HepG2 (cell line): Measurements from ENCODE around the gene PRR11. TPM values are rescaled to one million over a fixed set of nuclear protein-coding genes. Genes with fewer than 3 reads are reported as not detected.

Experiments
- ATAC-seq: fragments of 200-7000 bp; cut with Tn5 transposase; 3 replicates; pipeline ENCODE4 v1.9.1; 2020; ENCODE audit warnings: mild to moderate bottlenecking, moderate library complexity
- BruUV-seq: library from RNA; stranded (reverse); fragments of 400-500 nt; replicated peaks from 2 replicates; lab custom pipeline; 2021; lab: Mats Ljungman, UMichigan
- CTCF ChIA-PET: fragments of 300-600 bp; formaldehyde crosslinking; extraction: SDS; loops from one replicate; lab custom pipeline; 2021; ENCODE audit warnings: low total read pairs, inconsistent platforms, low intra/inter-chr PET ratio; lab: Yijun Ruan, JAX
- POLR2A ChIA-PET: fragments of 350-600 bp; sonication (Branson Sonifier 250); formaldehyde crosslinking; loops from one replicate; lab custom pipeline; 2020; ENCODE audit warnings: antibody characterized with exemption, inconsistent platforms; lab: Yijun Ruan, JAX
- DNase-seq: peaks from one replicate; pipeline ENCODE4 v3.0.0-alpha.2; 2015; ENCODE audit warnings: low spot score
- FAIRE-seq: peaks from 3 replicates; lab custom pipeline; 2011; peaks lifted over from hg19 to GRCh38; lab: Jason Lieb, UNC
- H2AFZ ChIP-seq: one replicate; pipeline ENCODE4 v1.6.1; 2011; ENCODE audit warnings: low read length, inconsistent platforms
- H3K27ac ChIP-seq: fragments of 300-600 bp; 3 replicates; pipeline ENCODE4 v1.8.0; 2011; ENCODE audit warnings: mixed run types, mild to moderate bottlenecking, mixed read lengths, low read length, inconsistent platforms; ENCODE audit not compliant: insufficient read depth; ENCODE audit errors: extremely low read length
- H3K27me3 ChIP-seq, 2 experiments: fragments of 200-600 bp in 1 of 2; 2 replicates in 1 of 2; 3 replicates in 1 of 2; pipeline versions ENCODE4 v1.6.0 to v1.8.0; 2011; ENCODE audit warnings: low read length in 2 of 2, mild to moderate bottlenecking in 2 of 2, moderate library complexity in 2 of 2, inconsistent platforms in 1 of 2; ENCODE audit not compliant: insufficient read depth in 2 of 2, control insufficient read depth in 1 of 2
- H3K36me3 ChIP-seq, 2 experiments: fragments of 200-600 bp in 1 of 2; replicated peaks in 1 of 2; 2 replicates in 1 of 2; 3 replicates in 1 of 2; pipeline versions ENCODE4 v1.5.1 to v1.8.0; 2011; ENCODE audit warnings: low read length in 2 of 2, inconsistent platforms in 1 of 2; ENCODE audit not compliant: insufficient read depth in 2 of 2, control insufficient read depth in 1 of 2
- H3K4me1 ChIP-seq: 2 replicates; pipeline ENCODE4 v1.5.1; 2012; ENCODE audit warnings: low read length, inconsistent platforms; ENCODE audit not compliant: insufficient read depth
- H3K4me2 ChIP-seq: 2 replicates; pipeline ENCODE4 v1.6.0; 2011; ENCODE audit warnings: low read depth, low read length, inconsistent platforms
- H3K4me3 ChIP-seq, 3 experiments: fragments of 200-600 bp in 1 of 3; sonication (generic), shearing (Covaris generic) in 1 of 3; replicated peaks in 1 of 3; 2 replicates each; pipeline ENCODE4 v1.5.1; 2011 to 2016; ENCODE audit warnings: low read length in 3 of 3, inconsistent platforms in 2 of 3, low read depth in 2 of 3, mild to moderate bottlenecking in 2 of 3, control low read depth in 1 of 3, mixed read lengths in 1 of 3; ENCODE audit not compliant: insufficient read depth in 1 of 3
- H3K79me2 ChIP-seq: one replicate; pipeline ENCODE4 v1.6.1; 2011; ENCODE audit warnings: low read length, inconsistent platforms; ENCODE audit not compliant: insufficient read depth
- H3K9ac ChIP-seq: 2 replicates; pipeline ENCODE4 v1.6.0; 2011; ENCODE audit warnings: mild to moderate bottlenecking, low read depth, low read length, inconsistent platforms; ENCODE audit not compliant: insufficient read depth
- H3K9me3 ChIP-seq: 2 replicates; pipeline ENCODE4 v1.5.1; 2012; ENCODE audit warnings: mild to moderate bottlenecking, low read length
- H4K20me1 ChIP-seq: 2 replicates; pipeline ENCODE4 v1.6.0; 2011; ENCODE audit warnings: inconsistent platforms, mild to moderate bottlenecking, low read length, moderate library complexity; ENCODE audit not compliant: insufficient read depth
- ADNP ChIP-seq: sonication (generic); formaldehyde crosslinking; IDR thresholded peaks from 2 replicates; pipeline ENCODE4 v1.4.0; 2020; ENCODE audit warnings: missing genetic modification reagents
- CHD4 ChIP-seq: fragments of 200-600 bp; sonication (generic); IDR thresholded peaks from 2 replicates; pipeline ENCODE4 v1.7.0; 2017; ENCODE audit warnings: mild to moderate bottlenecking, low read length, borderline replicate concordance
- ELF3 ChIP-seq: IDR thresholded peaks from 2 replicates; pipeline ENCODE4 v1.6.1; 2016; ENCODE audit warnings: missing genetic modification reagents, missing compliant biosample characterization
- FIP1L1 ChIP-seq: fragments of 200-400 bp; formaldehyde crosslinking; IDR thresholded peaks from 2 replicates; pipeline ENCODE4 v1.6.1; 2018; ENCODE audit warnings: low read depth, mild to moderate bottlenecking, low read length, moderate library complexity, borderline replicate concordance; ENCODE audit not compliant: insufficient read depth
- GATAD2A ChIP-seq: IDR thresholded peaks from 2 replicates; pipeline ENCODE4 v1.6.1; 2016
- ISX ChIP-seq: sonication (generic); formaldehyde crosslinking; conservative IDR thresholded peaks from 2 replicates; pipeline ENCODE4 v1.5.0; 2020; ENCODE audit warnings: missing genetic modification reagents
- MXD4 ChIP-seq: IDR thresholded peaks from 2 replicates; pipeline ENCODE4 v1.6.1; 2016; ENCODE audit warnings: mild to moderate bottlenecking, missing biosample characterization, missing genetic modification reagents
- NFE2L2 ChIP-seq: fragments of 150-350 bp; IDR thresholded peaks from 2 replicates; pipeline ENCODE4 v1.6.1; 2014; ENCODE audit warnings: low read length
- NFIC ChIP-seq: IDR thresholded peaks from 2 replicates; pipeline ENCODE4 v1.6.1; 2012; ENCODE audit warnings: mild to moderate bottlenecking, low read length, inconsistent platforms
- TOPORS ChIP-seq: sonication (generic); formaldehyde crosslinking; IDR thresholded peaks from 2 replicates; pipeline ENCODE4 v1.8.0; 2023; ENCODE audit warnings: mild to moderate bottlenecking, missing genetic modification reagents
- ZIK1 ChIP-seq: sonication (generic); formaldehyde crosslinking; IDR thresholded peaks from 2 replicates; pipeline ENCODE4 v1.5.0; 2020; ENCODE audit warnings: mild to moderate bottlenecking, low read depth, missing genetic modification reagents, borderline replicate concordance
- ZNF230 ChIP-seq: sonication (generic); formaldehyde crosslinking; IDR thresholded peaks from 2 replicates; pipeline ENCODE4 v1.4.0; 2020; ENCODE audit warnings: mild to moderate bottlenecking, missing genetic modification reagents
- ZNF253 ChIP-seq: sonication (generic); formaldehyde crosslinking; IDR thresholded peaks from 2 replicates; pipeline ENCODE4 v1.8.0; 2022; ENCODE audit warnings: mild to moderate bottlenecking, missing genetic modification reagents, borderline replicate concordance
- ZNF282 ChIP-seq: fragments of 450-650 bp; IDR thresholded peaks from 2 replicates; pipeline ENCODE4 v1.6.1; 2018; ENCODE audit not compliant: partially characterized antibody
- ZNF569 ChIP-seq: sonication (generic); formaldehyde crosslinking; IDR thresholded peaks from 2 replicates; pipeline ENCODE4 v1.5.0; 2020; ENCODE audit warnings: mild to moderate bottlenecking, missing genetic modification reagents, moderate library complexity, borderline replicate concordance
- ZNF768 ChIP-seq: sonication (generic); formaldehyde crosslinking; IDR thresholded peaks from 2 replicates; pipeline ENCODE4 v1.4.0; 2020; ENCODE audit warnings: missing genetic modification reagents
- ZNF780A ChIP-seq: sonication (generic); formaldehyde crosslinking; IDR thresholded peaks from 2 replicates; pipeline ENCODE4 v1.8.0; 2022; ENCODE audit warnings: mild to moderate bottlenecking, missing genetic modification reagents, moderate library complexity
- ZNF878 ChIP-seq: sonication (generic); formaldehyde crosslinking; IDR thresholded peaks from 2 replicates; pipeline ENCODE4 v1.8.1; 2023; ENCODE audit warnings: mild to moderate bottlenecking, missing genetic modification reagents, moderate library complexity
- ZSCAN25 ChIP-seq: sonication (generic); formaldehyde crosslinking; IDR thresholded peaks from 2 replicates; pipeline ENCODE4 v1.8.0; 2022; ENCODE audit warnings: mild to moderate bottlenecking, missing genetic modification reagents
- WGBS: methylation state at CpG from one replicate; pipeline ENCODE4 v1.1.6; 2017; ENCODE audit warnings: low lambda C conversion rate; 5-methylcytosine and 5-hydroxymethylcytosine counted together
- in situ Hi-C: cut with HindIII; loops from 2 replicates; pipeline ENCODE4 v1.10.0; 2017; ENCODE audit warnings: low pct_unique_long_range_greater_than_20kb; ENCODE audit not compliant: extremely low pct_ligation_motif_present
- intact Hi-C: fragments of 100-400 bp; cut with micrococcal nuclease; formaldehyde crosslinking; loops from one replicate; pipeline ENCODE4 v1.10.0; 2022; ENCODE audit not compliant: unreplicated experiment
- polyA plus RNA-seq, 8 experiments: library from polyadenylated mRNA; depleted of rRNA in 3 of 8; stranded (reverse) in 7 of 8; unstranded in 1 of 8; fragments of >200 nt; fragmentation: Illumina TruSeq in 4 of 8; extraction: Trizol in 4 of 8; gene quantifications; 2 replicates each; pipeline versions ENCODE4 v1.2.1 to v1.2.3, GENCODE V29; 2011 to 2016; ENCODE audit warnings: low read depth in 4 of 8, missing spikeins in 1 of 8, mixed read lengths in 1 of 8; ENCODE audit not compliant: insufficient read depth in 1 of 8
- total RNA-seq, 5 experiments: library from RNA; depleted of rRNA; stranded (reverse); fragments of >200 nt; fragmentation: Illumina TruSeq; extraction: Trizol; gene quantifications; 2 replicates each; pipeline ENCODE4 v1.2.3, GENCODE V29; 2016; ENCODE audit warnings: low read depth in 1 of 5
- TF ChIP-seq, protein P1 (sequence below): sonication (generic); formaldehyde crosslinking; IDR thresholded peaks from 2 replicates; pipeline ENCODE4 v1.4.0; 2020; ENCODE audit warnings: missing genetic modification reagents
- TF ChIP-seq, protein P2 (sequence below): sonication (generic); formaldehyde crosslinking; IDR thresholded peaks from 2 replicates; pipeline ENCODE4 v1.9.0; 2021; ENCODE audit warnings: missing genetic modification reagents, borderline replicate concordance

The PRR11 gene
- total and polyA plus RNA-seq, 2 of the 13 experiments (the other 11 are each of a cell fraction or from before 2014, with no cell fraction given), result 35.7 to 39.2 TPM

GRCh38 chr17:59220328-59221158 is 65.0 kb downstream of the PRR11 start, which contains the start of gene GDPD1:
Gene GDPD1, plus strand, starts transcription at chr17:59220511. Its CDS starts 99 bp downstream, at chr17:59220610.
- in situ Hi-C loops (no loop called here), intact Hi-C loops (loop anchor here (1.0 kb wide), 1 partner anchor 65 kb away; the partner anchor contains the start of genes PRR11 and SKA2)
- Histone ChIP-seq H3K9ac (peak within 1 kb of the TSS; percentile 79), H3K4me3 (peak within 1 kb of the TSS; percentile 87 to 96 (median 92)), H4K20me1 (no peaks in the 10 kb centered on the region), H2AFZ (peak within 1 kb of the TSS; percentile 99), H3K9me3 (no peaks in the 10 kb centered on the region), H3K4me1 (peaks cover 24% of the 10 kb centered on the region), H3K27ac (peak within 1 kb of the TSS; percentile 70), H3K4me2 (peak within 1 kb of the TSS; percentile 91), H3K79me2 (no peaks in the 10 kb centered on the region), H3K27me3 (peaks cover 0 to 4% of the 10 kb centered on the region in 2 experiments; a peak in 1 of 5 replicates), H3K36me3 (no peaks in the 10 kb centered on the region)
- CTCF ChIA-PET, result no interaction called here
- WGBS, result 2% methylated on average over 48 of the region's 60 CpGs
- ATAC-seq (peak; percentile 97), FAIRE-seq (peak; percentile 34), DNase-seq (peak; percentile 94)
- no TSS peak for BruUV-seq
- POLR2A ChIA-PET, result interaction anchor here (0.7 to 3.6 kb wide), 5 partner anchors 10 to 399 kb away, joined by 3 to 44 read pairs (median 5); partner anchors contain the start of genes CLTC, PRR11, SKA2 and SMG8
- TF ChIP-seq CHD4 (no peak), FIP1L1 (no peak), ZNF282 (no peak), ZNF569 (CRISPR knock-in tag) (no peak), ZSCAN25 (CRISPR knock-in tag) (0 out of 2 replicates have a peak, but pooled peaks have one; percentile 26), MXD4 (no peak; the same call in 1 of the 2 replicates), ZNF768 (CRISPR knock-in tag) (peak; percentile 30; the same call in 1 of the 2 replicates), ZNF780A (CRISPR knock-in tag) (no peak), ZNF230 (peak; percentile 66; the same call in 1 of the 2 replicates), ELF3 (CRISPR knock-in tag) (peak; percentile 54; the same call in 1 of the 2 replicates), ADNP (CRISPR knock-in tag) (no peak), TOPORS (CRISPR knock-in tag) (peak; percentile 73; the same call in 1 of the 2 replicates), ISX (no peak), NFE2L2 (no peak), NFIC (no peak), ZNF878 (no peak), ZIK1 (peak; percentile 22; the same call in 1 of the 2 replicates), GATAD2A (peak; percentile 10; the same call in 1 of the 2 replicates), ZNF253 (CRISPR knock-in tag) (no peak; the same call in 1 of the 2 replicates)
- TF ChIP-seq, protein P1, sequence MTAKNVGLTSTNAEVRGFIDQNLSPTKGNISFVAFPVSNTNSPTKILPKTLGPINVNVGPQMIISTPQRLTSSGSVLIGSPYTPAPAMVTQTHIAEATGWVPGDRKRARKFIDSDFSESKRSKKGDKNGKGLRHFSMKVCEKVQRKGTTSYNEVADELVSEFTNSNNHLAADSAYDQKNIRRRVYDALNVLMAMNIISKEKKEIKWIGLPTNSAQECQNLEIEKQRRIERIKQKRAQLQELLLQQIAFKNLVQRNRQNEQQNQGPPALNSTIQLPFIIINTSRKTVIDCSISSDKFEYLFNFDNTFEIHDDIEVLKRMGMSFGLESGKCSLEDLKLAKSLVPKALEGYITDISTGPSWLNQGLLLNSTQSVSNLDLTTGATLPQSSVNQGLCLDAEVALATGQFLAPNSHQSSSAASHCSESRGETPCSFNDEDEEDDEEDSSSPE (CRISPR knock-in tag), result peak; percentile 65; the same call in 1 of the 2 replicates
- TF ChIP-seq, protein P2, sequence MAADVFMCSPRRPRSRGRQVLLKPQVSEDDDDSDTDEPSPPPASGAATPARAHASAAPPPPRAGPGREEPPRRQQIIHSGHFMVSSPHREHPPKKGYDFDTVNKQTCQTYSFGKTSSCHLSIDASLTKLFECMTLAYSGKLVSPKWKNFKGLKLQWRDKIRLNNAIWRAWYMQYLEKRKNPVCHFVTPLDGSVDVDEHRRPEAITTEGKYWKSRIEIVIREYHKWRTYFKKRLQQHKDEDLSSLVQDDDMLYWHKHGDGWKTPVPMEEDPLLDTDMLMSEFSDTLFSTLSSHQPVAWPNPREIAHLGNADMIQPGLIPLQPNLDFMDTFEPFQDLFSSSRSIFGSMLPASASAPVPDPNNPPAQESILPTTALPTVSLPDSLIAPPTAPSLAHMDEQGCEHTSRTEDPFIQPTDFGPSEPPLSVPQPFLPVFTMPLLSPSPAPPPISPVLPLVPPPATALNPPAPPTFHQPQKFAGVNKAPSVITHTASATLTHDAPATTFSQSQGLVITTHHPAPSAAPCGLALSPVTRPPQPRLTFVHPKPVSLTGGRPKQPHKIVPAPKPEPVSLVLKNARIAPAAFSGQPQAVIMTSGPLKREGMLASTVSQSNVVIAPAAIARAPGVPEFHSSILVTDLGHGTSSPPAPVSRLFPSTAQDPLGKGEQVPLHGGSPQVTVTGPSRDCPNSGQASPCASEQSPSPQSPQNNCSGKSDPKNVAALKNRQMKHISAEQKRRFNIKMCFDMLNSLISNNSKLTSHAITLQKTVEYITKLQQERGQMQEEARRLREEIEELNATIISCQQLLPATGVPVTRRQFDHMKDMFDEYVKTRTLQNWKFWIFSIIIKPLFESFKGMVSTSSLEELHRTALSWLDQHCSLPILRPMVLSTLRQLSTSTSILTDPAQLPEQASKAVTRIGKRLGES (CRISPR knock-in tag), result no peak
